Central memory CD8-positive, alpha-beta T cell (primary cell): ENCODE measurements around the gene LCE5A.
"Not testable (repeated sequence)": the region's sequence is repeated elsewhere in the genome, so short reads cannot be mapped to it uniquely, and the experiment has no call there.

Experiments used
- ATAC-seq: fragments of 150-1000 bp; cut with Tn5 transposase; replicated peaks from 2 replicates; pipeline ENCODE4 v1.10.0; 2022; ENCODE audit warnings: mild to moderate bottlenecking, moderate FRiP score, moderate number of reproducible peaks; ENCODE audit not compliant: poor library complexity, severe bottlenecking; ENCODE audit errors: extremely low read depth
- DNase-seq, 2 donors: peaks; one replicate each; pipeline ENCODE4 v3.0.0; 2021; ENCODE audit warnings: low spot score in 2 of 2
- H3K27ac Mint-ChIP-seq: one replicate; pipeline ENCODE4 v1.8.0; 2022; ENCODE audit warnings: low read depth, mild to moderate bottlenecking, moderate library complexity, mixed read lengths
- H3K27me3 Mint-ChIP-seq: one replicate; pipeline ENCODE4 v1.8.0; 2022; ENCODE audit warnings: mixed read lengths
- H3K36me3 Mint-ChIP-seq: one replicate; pipeline ENCODE4 v1.8.0; 2022; ENCODE audit warnings: mild to moderate bottlenecking, moderate library complexity, mixed read lengths; ENCODE audit not compliant: insufficient read depth
- H3K4me1 Mint-ChIP-seq: one replicate; pipeline ENCODE4 v1.8.0; 2022; ENCODE audit warnings: mixed read lengths
- H3K4me3 Mint-ChIP-seq: one replicate; pipeline ENCODE4 v1.8.0; 2022; ENCODE audit warnings: mild to moderate bottlenecking, moderate library complexity, mixed read lengths
- H3K9me3 Mint-ChIP-seq: one replicate; pipeline ENCODE4 v1.8.0; 2022; ENCODE audit warnings: mixed read lengths

The LCE5A gene

GRCh38 chr1:152510503-152510902 is at the start of gene LCE5A:
Gene LCE5A, plus strand, starts transcription at chr1:152510803. Its CDS starts 732 bp downstream, at chr1:152511535.
- peaks cover 5% of the 10 kb centered on the region for H3K4me1 Mint-ChIP-seq
- H3K9me3 Mint-ChIP-seq: no peaks in the 10 kb centered on the region
- ATAC-seq (no peak), DNase-seq (no peak)
- no peak within 1 kb of the TSS for H3K27ac Mint-ChIP-seq
- H3K36me3 Mint-ChIP-seq: no peaks in the 10 kb centered on the region
- no peak within 1 kb of the TSS for H3K4me3 Mint-ChIP-seq
- H3K27me3 Mint-ChIP-seq: peaks cover 85% of the 10 kb centered on the region

DNA sequence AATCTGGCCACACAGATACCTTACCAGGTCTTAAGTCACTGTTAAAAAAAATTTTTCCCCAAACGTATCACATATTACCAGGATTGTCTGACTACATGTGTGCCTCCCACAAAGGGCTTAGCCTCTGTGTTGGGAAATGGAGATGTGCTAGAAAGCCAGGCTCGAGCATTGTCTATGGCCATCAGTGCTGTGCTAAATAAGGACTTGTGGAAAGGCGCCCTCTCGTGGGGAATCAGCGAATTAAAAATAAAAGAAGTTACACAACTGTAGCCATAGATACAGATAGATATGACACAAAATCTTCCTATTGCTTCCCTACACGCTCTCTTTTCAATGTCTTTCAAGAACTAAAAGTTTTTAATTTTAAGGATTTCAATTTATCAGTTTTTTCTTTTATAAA is 49.1 kb upstream of the LCE5A start:
- DNase-seq: peak; percentile 47 to 51
- peaks cover 9% of the 10 kb centered on the region for H3K27me3 Mint-ChIP-seq
- ATAC-seq: peak; percentile 68
- H3K4me1 Mint-ChIP-seq: peaks cover 27% of the 10 kb centered on the region
- H3K4me3 Mint-ChIP-seq: no peak overlapping the region
- no peaks in the 10 kb centered on the region for H3K9me3 Mint-ChIP-seq
- peaks cover 2% of the 10 kb centered on the region for H3K36me3 Mint-ChIP-seq
- no peak overlapping the region for H3K27ac Mint-ChIP-seq

DNA sequence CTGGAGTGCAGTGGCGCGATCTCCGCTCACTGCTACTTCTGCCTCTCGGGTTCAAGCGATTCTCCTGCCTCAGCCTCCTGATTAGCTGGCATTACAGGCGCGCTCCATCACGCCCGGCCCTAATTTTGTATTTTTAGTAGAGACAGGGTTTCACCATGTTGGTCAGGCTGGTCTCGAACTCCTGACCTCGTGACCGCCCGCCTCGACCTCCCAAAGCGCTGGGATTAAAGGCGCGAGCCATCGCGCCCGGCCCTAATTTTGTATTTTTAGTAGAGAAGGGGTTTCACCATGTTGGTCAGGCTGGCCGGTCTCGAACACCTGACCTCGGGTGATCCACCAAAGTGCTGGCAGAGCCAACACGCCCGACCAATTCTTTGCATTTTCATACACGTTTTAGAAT is 48.0 kb upstream of the LCE5A start:
- Mint-ChIP-seq H3K36me3 (peaks cover 2% of the 10 kb centered on the region), H3K27me3 (peaks cover 13% of the 10 kb centered on the region)
- ATAC-seq: no peak

DNA sequence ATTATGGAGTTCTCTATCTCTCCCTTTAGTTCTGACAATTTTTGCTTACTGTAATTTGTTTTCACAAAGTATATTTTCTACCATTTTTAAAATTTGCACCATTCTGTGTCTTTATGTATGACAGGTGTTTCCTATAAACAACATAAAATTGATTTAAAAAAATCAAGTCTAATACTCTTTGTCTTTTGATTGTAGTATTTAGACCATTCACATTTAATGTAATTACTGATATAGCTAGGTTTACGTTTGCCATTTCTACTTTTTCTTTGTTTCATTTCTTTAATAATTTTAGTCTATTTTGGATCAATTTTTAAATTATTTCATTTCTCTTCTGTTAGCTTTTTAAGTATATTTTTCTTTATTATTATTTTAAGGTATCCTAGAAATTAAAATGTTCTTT is 44.4 kb upstream of the LCE5A start:
- no peak for ATAC-seq
- no peaks in the 10 kb centered on the region for H3K9me3 Mint-ChIP-seq
- no peak overlapping the region for H3K27ac Mint-ChIP-seq
- no peak for DNase-seq
- H3K4me1 Mint-ChIP-seq: no peaks in the 10 kb centered on the region
- H3K27me3 Mint-ChIP-seq: peaks cover 22% of the 10 kb centered on the region
- H3K36me3 Mint-ChIP-seq: no peaks in the 10 kb centered on the region
- no peak overlapping the region for H3K4me3 Mint-ChIP-seq

More for the DNA sequence above, 48.0 kb upstream of the LCE5A start:
- H3K27ac Mint-ChIP-seq: no peak overlapping the region
- peaks cover 27% of the 10 kb centered on the region for H3K4me1 Mint-ChIP-seq
- no peaks in the 10 kb centered on the region for H3K9me3 Mint-ChIP-seq
- no peak overlapping the region for H3K4me3 Mint-ChIP-seq
- no peak for DNase-seq

DNA sequence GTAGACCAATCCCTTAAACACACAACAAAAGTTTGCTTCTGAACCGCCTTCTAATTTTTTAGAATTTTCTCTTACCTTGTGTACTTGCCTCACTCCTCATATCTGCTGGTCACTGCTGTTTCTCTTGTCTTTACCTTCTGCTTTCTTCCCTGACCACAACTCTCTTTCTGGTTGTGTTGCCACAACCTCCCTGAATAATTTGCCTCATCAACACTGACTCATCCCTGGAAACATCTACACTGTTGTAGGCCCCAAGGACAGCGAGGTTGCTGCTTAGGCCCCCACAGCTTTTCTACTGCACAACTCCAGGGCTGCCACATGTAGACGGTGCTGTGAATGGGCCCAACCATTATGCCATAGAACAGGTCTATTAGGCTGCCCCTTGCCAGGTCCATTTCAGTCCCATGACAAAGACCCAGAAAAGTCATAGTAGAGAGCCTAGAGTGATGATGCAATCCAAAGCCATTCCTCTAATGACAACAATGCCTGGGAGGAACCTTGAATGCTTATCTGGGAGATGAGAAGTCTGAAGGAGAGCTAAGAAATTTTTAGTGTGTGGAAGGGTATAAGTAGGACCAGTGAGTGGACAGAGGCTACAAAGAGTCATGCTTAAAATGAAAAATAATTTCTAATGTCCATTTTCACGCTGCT is 36.6 kb upstream of the LCE5A start:
- Mint-ChIP-seq H3K36me3 (no peaks in the 10 kb centered on the region), H3K9me3 (peaks cover 21% of the 10 kb centered on the region), H3K27me3 (no peaks in the 10 kb centered on the region), H3K4me1 (no peaks in the 10 kb centered on the region), H3K27ac (no peak overlapping the region), H3K4me3 (no peak overlapping the region)
- no peak for DNase-seq
- no peak for ATAC-seq

- Mint-ChIP-seq H3K4me1 (peaks cover 6% of the 10 kb centered on the region), H3K36me3 (no peaks in the 10 kb centered on the region), H3K27ac (peak overlapping the region; percentile 78), H3K27me3 (no peaks in the 10 kb centered on the region), H3K4me3 (no peak overlapping the region), H3K9me3 (peaks cover 20% of the 10 kb centered on the region)
- ATAC-seq (no peak), DNase-seq (peak; percentile 39 to 51)
Measured at GRCh38 chr1:152479792-152480595, 30.6 kb upstream of the LCE5A start.

- no peak overlapping the region for H3K4me3 Mint-ChIP-seq
- ATAC-seq (no peak), DNase-seq (no peak)
- H3K27me3 Mint-ChIP-seq: peaks cover 3% of the 10 kb centered on the region
- peaks cover 6% of the 10 kb centered on the region for H3K4me1 Mint-ChIP-seq
- peaks cover 11% of the 10 kb centered on the region for H3K9me3 Mint-ChIP-seq
- no peak overlapping the region for H3K27ac Mint-ChIP-seq
- H3K36me3 Mint-ChIP-seq: no peaks in the 10 kb centered on the region
Measured at GRCh38 chr1:152481869-152482664, 28.5 kb upstream of the LCE5A start.

DNA sequence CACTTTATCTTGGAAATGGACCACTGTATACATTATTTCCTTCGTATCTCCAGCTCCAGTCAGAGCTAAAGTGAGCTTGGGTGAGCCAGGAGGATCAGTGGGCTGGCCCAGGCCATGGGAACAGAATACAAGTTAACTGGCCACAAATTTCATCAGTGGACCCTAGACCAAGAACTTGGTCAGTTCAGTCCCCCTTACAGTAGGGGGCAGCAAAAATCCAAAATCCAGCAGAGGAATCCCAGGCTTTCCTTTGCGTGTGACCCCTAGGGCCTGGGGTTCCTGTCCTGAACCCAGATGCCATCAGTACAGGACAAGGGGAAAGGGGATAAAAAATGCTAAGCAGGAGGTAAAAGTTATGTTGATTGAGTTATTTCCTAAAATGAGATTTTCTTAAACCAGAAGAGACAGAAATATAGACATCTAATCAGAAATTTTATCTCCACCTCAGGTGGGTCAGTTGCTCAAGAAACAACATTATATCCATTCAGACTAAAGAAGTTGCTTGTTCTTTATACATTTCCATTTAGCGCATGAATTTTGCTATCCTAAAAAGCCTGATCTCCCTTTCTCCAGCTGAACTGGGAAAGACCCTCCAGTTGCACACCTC is 24.1 kb upstream of the LCE5A start:
- Mint-ChIP-seq H3K9me3 (no peaks in the 10 kb centered on the region), H3K4me3 (no peak overlapping the region), H3K27me3 (peaks cover 28% of the 10 kb centered on the region), H3K4me1 (no peaks in the 10 kb centered on the region), H3K27ac (no peak overlapping the region), H3K36me3 (no peaks in the 10 kb centered on the region)
- ATAC-seq (no peak), DNase-seq (no peak)

DNA sequence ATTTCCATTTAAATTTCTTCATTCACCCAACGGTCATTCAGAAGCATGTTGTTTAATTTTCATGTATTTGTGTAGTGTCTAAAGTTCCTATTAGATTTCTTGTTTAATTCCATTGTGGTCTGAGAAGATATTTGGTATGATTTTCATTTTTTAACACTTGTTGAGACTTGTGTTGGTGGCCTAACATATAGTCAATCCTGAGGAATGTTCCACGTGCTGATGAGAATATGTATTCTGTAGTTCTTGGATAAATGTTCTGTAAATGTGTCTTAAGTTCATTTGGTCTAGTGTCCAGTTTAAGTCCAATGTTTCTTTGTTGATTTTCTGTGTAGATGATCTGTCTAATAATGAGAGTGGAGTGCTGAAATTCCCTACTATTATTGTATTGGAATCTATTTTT is 22.7 kb upstream of the LCE5A start:
- no peaks in the 10 kb centered on the region for H3K36me3 Mint-ChIP-seq
- H3K9me3 Mint-ChIP-seq: no peaks in the 10 kb centered on the region
- H3K27me3 Mint-ChIP-seq: peaks cover 29% of the 10 kb centered on the region
- DNase-seq (no peak), ATAC-seq (no peak)
- H3K27ac Mint-ChIP-seq: no peak overlapping the region
- no peaks in the 10 kb centered on the region for H3K4me1 Mint-ChIP-seq
- H3K4me3 Mint-ChIP-seq: no peak overlapping the region

- ATAC-seq, H3K36me3 Mint-ChIP-seq, H3K9me3 Mint-ChIP-seq, DNase-seq, H3K27ac Mint-ChIP-seq, H3K4me3 Mint-ChIP-seq, H3K4me1 Mint-ChIP-seq: not testable (repeated sequence)
- peaks cover 65% of the 10 kb centered on the region for H3K27me3 Mint-ChIP-seq
Measured at GRCh38 chr1:152491537-152491936, 19.1 kb upstream of the LCE5A start.

DNA sequence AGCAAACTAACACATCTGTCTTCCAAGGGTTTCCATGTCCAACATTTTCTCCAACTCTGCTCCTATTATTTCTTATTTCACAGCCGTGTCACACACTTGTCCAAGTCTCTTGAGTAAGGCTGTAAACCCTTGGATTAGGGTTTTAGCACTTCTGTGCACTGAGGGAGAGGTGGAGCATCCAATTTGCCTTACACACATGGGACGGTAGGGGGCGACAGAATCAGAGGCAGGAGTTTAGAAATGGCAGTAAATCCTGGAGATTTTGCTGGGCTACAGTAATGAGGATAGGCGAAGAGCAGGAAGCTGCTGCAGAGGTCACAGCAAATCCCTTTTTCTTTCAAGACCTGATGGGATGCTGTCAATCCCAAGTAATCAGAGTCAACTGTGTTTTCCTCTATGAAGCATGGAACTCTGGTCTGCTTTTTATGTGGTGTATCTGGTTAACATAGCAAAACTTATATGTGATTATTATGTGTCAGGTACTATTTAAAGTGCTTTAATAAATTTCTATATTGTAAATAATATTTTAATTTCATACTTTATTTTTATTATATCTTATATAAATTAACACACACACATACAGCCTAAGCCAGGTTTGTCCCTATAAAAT is 15.4 kb upstream of the LCE5A start:
- Mint-ChIP-seq H3K27ac (no peak overlapping the region), H3K4me1 (no peaks in the 10 kb centered on the region), H3K36me3 (no peaks in the 10 kb centered on the region), H3K9me3 (no peaks in the 10 kb centered on the region), H3K4me3 (no peak overlapping the region), H3K27me3 (peaks cover 43% of the 10 kb centered on the region)
- no peak for ATAC-seq
- DNase-seq: no peak

DNA sequence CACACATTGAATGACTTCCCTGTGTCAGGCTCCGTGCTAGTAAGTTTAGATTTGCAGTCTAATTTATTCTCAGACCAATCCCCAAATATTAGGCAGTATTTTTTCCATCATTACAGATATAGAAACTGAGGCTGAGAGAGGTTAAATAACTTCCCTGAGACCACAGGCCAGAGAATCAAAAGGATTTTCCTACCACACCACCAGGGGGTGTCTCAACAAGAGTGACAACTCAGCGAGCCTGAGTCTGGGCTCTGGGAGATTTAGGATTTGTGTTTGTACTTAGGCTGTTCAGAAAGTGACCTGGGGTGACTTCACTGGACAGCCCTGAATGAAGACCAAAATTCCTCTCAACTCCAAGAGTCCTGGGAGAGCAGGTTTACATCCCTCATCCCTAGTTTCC is 13.3 kb upstream of the LCE5A start:
- no peaks in the 10 kb centered on the region for H3K4me1 Mint-ChIP-seq
- no peak for DNase-seq
- ATAC-seq: no peak
- no peaks in the 10 kb centered on the region for H3K9me3 Mint-ChIP-seq
- no peak overlapping the region for H3K4me3 Mint-ChIP-seq
- no peaks in the 10 kb centered on the region for H3K36me3 Mint-ChIP-seq
- peaks cover 51% of the 10 kb centered on the region for H3K27me3 Mint-ChIP-seq
- H3K27ac Mint-ChIP-seq: no peak overlapping the region
